HG02885 (cell line): Measurements from ENCODE around the gene ROBO2.

Experiments used
- ATAC-seq: cut with Tn5 transposase; IDR thresholded peaks from one replicate; pipeline ENCODE4 v1.9.1; 2021; ENCODE audit warnings: mild to moderate bottlenecking; ENCODE audit not compliant: unreplicated experiment, poor library complexity

Gene ROBO2

GRCh38 chr3:77459926-77460325 lies 420.0 kb downstream of the ROBO2 start:
- ATAC-seq: no peak

DNA sequence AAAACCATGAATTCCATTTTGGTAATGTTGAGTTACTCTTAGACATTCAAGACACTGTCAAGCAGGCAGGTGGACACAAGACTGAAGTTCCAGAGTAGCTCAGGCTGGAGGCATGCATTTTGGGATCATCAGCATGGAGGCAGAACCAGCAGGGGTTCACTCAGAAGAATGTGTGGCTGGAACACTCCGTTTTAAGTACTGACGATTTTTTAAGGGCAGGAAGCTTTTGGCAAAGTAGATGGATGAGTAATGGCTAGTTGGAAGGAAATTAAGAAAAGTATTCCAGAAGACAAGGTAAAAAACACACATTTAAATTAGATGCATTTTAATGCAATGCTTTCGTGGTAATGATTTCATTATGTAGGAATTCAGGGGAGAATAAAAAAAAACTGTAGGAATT lies 420.4 kb downstream of the ROBO2 start:
- ATAC-seq: no peak

DNA sequence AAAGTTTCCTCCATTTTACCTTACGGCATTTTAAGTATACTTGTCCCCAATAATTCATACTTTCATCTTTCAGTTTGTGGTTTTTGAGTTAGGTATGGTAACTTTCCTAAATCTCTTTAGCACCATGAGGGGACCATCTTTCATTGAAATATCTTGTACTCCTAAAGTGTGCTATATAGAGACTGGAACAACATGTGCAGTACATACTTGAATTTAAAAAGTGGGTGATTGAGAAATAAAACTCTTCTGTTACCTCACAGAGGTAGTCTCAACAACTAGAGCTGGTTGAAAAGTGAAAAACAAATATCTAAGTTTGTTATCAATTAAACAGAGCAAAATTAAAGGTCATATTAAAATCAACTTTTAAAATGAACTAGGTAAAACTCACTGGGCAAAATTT lies 423.1 kb downstream of the ROBO2 start:
- no peak for ATAC-seq

DNA sequence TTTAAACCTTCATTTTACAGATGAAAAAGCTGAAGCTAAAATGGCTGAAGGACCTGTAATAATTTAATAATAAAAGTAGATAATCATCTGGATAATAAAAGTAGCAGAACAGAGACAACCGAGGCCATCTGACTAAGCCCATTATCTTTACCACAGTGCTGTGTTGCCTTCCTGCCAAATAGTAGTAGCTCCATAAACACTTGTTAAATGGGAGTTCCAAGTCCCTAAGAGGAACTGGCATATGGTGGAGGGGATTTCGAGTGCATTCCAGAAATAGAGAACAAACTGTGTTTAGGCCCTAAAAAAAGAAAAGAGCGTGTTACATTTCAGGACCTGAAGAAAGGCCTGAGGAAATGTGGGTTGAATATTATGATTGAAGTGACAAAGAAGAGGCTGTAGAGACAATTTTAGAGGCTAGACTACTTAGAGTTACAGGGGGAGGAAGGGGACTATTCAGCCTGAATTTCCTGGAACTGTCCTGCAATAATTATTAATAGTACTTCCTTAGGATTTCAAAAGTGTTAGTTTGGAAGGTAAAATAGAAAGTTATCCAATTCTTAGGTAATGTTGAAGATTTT lies 424.3 kb downstream of the ROBO2 start:
- no peak for ATAC-seq

GRCh38 chr3:77466562-77467115 lies 426.7 kb downstream of the ROBO2 start:
- ATAC-seq: no peak

DNA sequence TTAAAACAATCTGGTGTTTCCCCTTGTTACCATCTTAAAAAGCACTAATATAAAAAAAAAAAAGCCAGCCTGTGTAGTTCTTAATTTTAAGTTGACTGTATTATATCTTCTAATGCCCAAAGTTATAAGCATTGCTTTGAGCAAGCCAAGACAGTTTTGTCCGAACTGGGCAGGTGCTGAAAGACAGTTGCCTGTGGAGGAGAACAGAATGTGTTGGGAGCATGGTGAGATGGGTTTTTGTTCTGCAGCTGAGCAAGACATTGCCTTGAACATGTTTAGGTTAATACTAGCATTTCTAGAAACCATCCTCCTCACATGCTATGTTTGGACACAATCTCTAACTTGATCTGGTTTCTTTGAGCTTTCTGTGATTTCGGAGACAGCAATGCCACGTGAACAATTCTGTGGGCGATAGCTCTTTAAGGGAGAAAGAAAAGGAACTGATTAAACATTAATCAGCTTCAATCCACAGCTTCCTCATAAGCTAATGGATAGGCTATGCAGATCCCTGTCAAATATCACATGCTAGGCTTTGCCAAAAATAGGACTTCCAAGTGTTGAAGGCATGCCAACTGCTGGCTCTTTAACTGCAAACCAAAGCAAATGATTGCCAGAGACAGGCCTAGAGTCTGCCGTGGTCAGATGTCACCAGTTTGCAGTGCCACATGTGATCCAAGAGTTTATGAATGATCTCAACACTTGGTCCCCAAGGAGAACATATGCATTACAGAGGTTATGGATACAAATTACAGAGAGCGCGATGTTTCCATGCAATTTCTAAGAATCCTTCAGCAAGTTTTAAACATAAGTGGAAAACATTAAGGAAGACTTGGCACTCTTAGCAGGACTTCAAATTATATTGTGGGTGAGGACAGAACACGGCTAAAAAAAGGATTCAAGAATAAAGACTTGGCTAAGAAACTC lies 428.1 kb downstream of the ROBO2 start:
- no peak for ATAC-seq

- no peak for ATAC-seq
Measured at GRCh38 chr3:77468626-77469020, 428.7 kb downstream of the ROBO2 start.

DNA sequence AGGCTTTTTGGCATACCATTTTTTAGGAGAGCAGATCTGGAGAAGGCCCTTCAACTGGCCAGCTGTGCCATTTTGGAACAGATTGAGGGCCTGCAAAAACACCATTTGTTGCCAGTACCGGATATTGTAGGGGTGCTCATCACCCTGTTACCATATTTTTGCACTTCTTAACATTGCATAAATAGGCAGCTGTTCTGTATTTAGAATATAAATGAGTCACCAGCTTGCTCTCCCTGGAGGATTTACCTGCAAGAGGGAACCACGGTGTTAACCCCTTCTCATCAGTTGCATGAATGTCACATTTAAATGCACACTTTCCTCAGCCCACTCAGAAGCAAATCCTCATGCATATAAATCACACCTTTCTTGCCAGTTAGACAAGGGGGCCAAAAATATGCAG lies 435.6 kb downstream of the ROBO2 start:
- ATAC-seq: no peak

DNA sequence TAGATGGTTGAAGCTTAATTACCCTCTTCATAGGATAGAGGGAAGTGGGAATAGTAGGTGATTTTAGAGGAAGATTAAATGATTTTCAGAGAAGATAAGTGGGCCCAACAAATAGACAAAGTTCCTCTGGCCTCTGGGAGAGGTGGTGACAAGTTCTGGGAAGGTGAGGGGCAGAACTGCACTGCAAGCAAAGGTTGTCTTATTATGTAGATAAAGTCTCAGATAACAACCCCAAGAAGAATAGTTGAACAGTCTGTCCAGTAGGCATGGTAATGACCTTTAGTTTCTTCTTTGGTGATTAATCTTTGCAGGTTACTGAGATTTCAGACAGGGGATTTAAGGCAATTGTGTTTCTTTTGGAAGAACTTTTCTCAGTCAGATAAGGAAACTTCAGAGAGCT lies 439.1 kb downstream of the ROBO2 start:
- no peak for ATAC-seq

GRCh38 chr3:77489216-77489615 lies 449.3 kb downstream of the ROBO2 start:
- ATAC-seq: no peak

DNA sequence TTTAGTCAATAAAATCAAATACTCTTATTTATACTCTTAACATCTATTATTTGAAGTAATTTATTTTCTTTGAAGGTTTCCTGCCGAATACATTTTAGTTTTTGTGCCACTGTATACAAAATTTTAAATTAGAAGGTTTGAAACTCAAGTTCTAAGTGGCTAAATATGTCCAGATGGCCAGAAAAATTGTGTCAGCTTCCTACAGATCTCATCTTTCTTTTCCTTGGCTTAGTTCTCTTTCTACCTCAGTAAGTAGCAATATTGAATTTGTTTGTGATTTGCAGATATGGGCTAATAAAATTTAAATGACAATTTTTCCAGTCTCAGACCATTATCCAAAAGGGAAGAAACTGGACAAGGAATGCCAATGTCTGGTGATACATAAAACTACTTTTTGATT lies 452.1 kb downstream of the ROBO2 start:
- no peak for ATAC-seq

GRCh38 chr3:77500721-77501120 lies 460.8 kb downstream of the ROBO2 start:
- ATAC-seq: no peak

DNA sequence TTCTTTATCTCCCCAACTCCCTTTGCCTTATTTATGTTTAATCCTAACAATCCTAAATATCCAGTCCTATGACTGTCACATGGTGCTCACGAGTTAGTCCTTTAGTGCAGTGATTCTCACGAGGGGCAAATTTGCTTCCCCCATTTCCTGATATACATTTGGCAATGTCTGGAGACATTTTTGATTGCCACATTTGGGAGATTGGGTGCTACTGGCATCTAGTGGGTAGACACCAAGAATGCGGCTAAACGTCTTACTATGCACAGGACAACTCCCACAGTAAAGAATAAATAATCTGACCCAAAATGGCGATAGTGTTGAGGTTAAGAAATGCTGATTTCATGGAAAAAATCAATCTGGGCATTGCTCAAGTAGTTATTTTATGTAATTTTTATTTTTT lies 466.5 kb downstream of the ROBO2 start:
- no peak for ATAC-seq

GRCh38 chr3:77513542-77513941 lies 473.6 kb downstream of the ROBO2 start:
- no peak for ATAC-seq

- ATAC-seq: no peak
Measured at GRCh38 chr3:77514766-77515165, 474.9 kb downstream of the ROBO2 start.

DNA sequence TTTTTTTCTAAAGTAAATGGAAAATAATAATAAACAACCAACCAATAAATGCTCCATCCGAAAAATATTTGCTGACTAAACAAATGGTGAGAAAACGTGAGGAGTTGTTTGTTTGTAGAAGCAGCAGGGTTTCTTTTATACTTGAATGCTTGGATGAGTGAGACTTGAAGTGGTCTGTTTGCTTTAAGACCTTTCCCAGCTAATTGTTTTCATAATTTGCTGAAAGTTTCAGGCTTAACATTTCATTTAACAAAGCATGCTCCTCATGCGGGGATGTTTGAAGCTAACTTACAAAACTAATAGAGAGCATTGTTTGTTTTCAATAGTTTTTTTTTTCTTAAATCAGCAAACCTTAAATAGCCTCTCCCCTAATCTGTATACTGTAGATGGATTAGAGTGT lies 484.6 kb downstream of the ROBO2 start:
- no peak for ATAC-seq

DNA sequence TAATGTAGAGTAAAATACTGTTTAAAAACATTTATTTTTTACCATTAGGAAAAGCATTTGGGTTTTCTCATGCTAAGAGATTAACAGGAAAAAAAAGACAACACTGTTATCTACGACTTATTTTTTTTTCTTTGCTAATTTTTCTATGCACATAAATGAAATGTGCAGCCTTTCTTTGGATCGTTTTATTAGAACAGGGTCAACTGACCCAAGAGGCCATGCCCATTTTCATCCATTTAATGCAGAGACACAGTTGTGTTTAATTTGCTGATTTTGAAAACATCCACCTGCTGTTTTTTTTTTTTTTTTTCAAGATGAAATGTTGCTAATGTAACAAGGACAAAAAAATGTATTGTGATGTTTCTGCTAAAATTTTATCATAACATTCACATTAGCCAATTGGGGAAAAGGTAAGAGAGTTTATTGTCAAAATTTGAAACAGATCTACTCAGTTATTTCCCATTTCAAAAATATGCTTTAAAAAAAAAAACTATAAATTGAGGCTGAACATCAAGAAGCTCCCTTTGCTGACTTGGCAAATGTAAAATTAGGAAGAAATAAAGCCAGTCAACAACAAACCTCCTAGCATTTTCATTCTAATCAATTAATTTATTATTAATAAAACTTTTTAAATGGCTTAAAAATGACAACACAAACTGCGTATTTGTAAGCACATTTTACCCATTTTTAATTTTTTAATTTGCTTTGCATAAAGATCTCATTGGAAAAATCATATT lies 485.2 kb downstream of the ROBO2 start:
- no peak for ATAC-seq

DNA sequence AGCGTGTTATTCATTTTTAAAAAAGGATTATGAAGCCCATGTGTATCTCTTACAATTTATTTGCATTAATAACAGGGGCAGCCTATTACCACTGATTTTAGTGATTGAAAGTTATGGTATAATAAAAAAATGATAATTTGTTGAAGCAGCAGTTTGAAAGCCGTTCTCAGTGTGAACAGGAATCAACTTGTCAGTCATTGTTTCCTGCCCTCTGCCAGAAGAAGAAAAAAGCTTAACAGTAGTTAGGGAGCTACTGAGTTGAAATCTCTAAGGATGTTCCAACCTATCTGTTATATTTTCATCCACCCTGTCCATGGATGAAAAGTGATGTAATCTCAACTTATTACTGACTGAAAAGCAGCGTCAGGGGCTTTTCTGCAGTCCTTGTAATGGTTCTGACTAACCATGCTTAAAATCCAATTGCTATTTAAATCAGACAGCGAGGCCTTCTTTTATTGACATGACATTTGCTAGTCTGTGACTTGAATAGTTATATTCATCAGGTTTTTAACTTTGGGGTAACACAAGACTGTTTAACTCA lies 486.7 kb downstream of the ROBO2 start:
- ATAC-seq: no peak

DNA sequence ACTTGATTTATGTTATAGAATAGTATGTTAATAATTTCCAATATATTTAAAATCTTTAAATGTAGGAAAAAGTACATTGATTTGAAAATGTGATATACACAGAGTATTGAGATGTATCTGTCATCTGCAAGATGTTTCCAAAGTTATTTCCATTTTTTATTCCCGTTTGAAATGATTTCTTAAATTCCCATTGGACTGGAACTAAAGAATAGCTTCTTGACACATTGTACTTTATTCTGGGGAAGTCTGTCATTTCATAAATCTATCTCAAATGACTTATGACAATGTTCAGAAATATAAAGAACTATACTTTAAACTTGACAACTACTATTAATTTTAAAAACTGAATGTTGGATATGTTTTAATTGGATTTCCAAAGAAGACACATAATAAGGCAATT lies 489.6 kb downstream of the ROBO2 start:
- ATAC-seq: no peak

DNA sequence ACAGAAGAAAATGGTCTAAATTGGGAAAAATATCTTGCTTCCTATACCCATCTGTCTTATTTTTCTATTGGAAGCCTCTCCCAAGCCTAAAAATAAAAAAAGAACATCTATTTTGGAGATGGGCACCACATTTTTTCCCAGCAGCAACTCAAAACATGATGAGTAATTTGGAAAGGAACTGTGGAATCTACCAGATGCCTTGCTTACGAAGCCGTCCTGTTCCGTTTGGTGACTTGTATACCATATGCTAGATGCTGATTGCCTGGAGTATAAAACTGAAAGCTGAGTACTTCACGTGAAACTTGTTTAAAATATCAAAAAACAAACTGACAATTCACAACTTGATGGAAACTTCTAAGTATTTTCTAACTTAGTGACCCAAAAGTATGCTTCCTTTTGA lies 491.0 kb downstream of the ROBO2 start:
- ATAC-seq: no peak

DNA sequence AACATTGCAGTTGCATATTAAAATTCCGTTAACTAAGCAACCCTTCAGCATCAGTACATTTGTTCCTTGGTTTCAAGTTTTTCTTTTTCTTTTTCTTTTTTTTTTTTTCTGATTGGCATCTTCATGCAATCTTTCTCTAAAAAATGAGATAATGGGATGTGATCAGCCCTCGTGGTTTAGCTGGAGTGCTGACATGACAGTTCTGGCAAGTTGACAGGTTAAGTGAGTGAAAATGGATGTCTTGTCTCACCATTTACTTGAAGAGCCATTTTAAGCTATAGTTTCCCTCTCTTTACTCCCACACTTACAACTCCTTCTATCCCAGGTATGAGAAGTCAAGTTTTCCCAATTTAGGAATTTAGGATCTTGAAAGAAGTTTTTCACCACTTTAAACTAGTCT lies 495.2 kb downstream of the ROBO2 start:
- no peak for ATAC-seq
